CD4-positive, alpha-beta T cell treated with Interleukin-17A for 1 hour (primary cell): Measurements from ENCODE around the gene BSND.
A peak's percentile ranks its signal among the peaks of the same experiment; 100 is the strongest.
"Not testable (repeated sequence)": the region's sequence is repeated elsewhere in the genome, so short reads cannot be mapped to it uniquely, and the experiment has no call there.

Source experiments
- DNase-seq: peaks from one replicate; pipeline ENCODE4 v3.0.0-alpha.2; 2020

Gene BSND

GRCh38 chr1:54998677-54999076 is at the start of gene BSND:
TSS of gene BSND (plus strand) at chr1:54998933. CDS start at chr1:54999187, 254 bp downstream.
- no peak for DNase-seq

DNA sequence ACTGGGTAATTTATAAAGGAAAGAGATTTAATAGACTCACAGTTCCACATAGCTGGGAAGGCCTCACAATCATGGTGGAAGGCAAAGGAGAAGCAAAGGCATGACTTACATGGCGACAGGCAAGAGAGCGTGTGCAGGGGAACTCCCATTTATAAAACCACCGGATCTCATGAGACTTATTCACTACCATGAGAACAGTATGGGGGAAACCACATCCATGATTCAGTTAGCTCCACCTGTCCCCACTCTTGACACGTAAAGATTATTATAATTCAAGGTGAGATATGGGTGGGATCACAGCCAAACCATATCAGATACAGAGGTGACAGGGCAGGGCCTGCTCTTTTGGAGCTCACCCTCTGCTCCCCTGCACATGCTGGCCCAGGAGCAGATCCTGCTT is 49.7 kb upstream of the BSND start:
- peak; percentile 13 for DNase-seq

- DNase-seq: no peak
Observed at GRCh38 chr1:54950006-54950368, 48.7 kb upstream of the BSND start.

DNA sequence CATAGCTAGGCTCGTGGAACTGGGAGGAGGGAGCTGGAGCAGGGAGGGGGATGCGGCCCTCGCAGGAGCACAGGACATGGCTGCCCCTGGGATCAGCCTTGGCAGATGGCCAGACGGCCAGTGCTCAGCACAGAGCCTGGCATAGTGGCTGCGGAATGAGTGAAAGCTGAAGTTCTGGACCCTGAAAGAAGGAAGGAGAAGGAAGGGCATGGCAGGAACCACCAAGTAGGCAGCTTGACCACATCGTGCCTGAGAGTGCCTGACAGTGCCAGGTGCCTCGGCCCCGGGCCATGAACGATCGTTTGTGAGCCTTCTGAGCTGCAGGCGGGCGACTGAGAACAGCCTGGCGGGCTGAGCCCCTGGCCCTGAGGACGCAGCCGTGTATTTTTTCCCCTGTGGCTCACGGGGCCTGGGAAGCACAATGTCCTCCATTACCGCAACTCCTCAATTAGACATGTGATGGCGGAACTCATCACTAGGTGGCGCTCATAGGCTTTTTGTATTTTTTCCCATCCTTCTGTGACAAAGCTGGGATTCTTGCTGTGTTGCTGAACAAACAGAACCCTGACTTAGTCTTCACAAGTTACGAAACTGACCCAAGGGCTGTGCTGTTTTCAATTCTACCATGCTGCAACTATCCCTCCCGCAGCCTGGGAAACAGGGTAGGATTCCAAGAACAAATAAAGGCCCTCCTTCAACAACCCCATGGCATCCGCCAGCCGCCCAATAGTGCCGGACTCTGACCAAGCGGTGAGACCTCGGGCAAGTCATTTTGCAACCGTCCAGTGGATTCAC is 48.2 kb upstream of the BSND start:
- peak; percentile 67 for DNase-seq

DNA sequence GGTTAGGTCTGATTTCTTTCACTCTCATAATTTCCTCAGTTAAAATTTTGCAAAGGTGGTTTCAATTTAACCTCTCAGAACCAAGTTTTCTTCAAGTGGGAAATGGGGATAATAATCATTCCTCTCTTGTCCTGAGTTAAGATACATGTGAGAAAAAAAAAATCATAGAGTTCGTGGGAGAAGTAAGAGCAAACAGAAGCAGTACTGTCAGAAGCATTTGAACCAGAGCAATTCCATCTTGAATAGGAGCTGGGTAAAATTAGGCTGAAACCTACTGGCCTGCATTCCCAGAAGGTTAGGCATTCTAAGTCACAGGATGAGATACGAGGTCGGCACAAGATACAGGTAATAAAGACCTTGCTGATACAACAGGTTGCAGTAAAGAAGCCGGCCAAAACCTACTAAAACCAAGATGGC is 46.9 kb upstream of the BSND start:
- DNase-seq: no peak

DNA sequence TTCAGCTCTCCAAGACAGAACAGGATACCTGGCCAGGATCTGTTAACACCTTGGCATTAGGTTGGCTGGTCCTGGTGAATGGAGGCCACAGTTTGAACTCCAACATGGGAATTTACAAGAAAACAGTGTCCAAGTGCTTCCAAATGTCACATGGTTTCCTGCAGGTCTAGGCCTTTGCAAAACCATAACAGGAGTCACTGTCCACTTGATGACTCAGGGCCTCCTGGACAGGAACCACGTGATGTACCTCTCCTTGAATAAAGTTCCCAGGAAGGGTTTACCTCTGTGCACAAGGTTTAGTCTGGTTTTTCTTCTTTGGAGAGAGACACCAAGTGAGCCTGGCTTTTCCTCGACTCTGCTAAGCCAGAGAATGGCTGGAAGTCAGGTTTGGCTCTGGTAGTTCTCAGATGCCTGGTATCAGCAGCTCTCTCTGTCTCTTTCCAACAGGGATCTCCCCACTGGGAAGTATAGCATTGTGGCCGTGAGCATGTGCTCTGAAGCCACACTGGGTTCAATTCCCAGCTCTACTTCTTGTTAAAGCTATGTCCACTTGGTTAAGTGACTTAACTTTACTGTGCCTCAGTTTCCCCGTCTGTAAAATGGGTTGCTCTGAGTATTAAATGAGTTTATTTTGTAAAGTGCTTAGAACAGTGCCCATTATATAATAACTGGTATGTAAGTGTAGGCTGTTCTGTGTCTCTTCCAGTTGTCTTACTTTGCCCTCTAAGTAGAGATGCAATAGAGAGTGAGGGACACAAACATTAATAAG is 45.6 kb upstream of the BSND start:
- no peak for DNase-seq

DNA sequence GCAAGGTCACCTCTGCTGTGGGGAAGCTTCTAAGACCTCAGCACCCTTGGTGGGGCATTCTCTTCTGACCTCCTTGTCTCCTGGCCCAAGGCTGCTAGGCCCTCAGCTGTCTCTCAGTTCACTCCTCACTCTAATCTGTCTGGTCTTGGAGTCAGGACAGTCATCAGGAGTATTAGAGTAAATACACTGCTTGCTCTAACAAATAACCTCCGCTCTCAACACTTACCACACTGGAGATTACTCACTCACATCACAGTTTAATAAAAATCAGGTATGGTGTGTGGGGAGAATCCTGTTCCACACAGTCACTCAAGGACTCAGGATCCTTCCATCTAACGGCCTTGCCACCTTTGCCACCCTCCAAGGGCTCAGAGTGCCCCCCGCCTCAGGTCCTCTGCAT is 44.9 kb upstream of the BSND start:
- DNase-seq: no peak

DNA sequence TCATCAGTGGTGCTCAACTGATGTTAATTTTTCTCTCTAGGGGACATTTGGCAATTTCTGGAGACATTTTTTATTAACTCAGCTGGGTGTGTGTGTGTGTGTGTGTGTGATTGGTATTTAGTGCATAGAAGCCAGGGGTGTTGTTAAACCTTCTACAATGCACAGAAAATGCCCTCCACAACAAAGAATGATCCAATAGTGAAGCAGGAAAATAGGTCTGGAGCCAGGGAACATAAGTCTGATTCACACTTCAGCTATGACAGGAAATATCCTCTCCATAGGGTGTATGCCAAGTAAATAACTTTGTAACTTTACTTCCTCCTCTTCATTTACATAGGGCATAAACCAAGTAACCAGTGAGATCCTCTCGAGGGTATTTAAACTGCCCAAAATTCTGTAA is 43.4 kb upstream of the BSND start:
- DNase-seq: no peak

DNA sequence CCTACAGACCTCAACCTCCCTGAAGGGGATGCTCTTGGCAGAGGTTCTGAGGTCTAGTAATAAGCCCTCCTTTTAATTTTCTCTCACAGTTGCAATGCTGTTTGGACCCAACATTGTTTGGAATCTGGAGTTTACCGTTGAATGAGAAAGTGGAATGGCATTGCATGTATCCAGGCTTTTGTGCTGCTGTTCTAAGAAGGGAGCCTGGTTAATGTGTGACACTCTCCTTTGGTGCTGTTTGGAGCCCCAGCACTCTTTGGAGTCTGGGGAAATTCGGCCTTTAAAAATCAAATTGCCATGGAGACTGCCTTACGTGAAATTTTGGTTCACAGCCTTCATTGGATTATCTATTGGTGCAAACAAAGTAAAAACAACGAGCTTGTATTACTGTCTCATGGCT is 42.0 kb upstream of the BSND start:
- DNase-seq: no peak

GRCh38 chr1:54959241-54959640 is 39.5 kb upstream of the BSND start:
- no peak for DNase-seq

- no peak for DNase-seq
Observed at GRCh38 chr1:54962612-54963395, 35.9 kb upstream of the BSND start.

DNA sequence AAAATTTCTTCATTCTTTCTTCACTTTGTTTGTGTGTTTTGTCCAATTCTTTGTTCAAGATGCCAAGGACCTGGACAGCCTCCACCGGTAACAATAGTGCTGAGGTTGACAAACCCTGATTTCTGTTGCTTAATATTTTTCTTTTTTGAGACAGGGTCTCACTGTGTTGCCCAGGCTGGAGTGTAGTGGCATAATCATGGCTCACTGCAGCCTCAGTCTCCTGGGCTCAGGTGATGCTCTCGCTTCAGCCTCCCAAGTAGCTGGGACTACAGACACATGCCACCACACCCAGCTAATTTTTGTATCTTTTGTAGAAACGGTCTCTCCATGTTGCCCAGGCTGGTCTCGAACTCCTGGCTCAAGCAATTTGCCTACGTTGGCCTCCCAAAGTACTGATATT is 34.9 kb upstream of the BSND start:
- not testable (repeated sequence) for DNase-seq

DNA sequence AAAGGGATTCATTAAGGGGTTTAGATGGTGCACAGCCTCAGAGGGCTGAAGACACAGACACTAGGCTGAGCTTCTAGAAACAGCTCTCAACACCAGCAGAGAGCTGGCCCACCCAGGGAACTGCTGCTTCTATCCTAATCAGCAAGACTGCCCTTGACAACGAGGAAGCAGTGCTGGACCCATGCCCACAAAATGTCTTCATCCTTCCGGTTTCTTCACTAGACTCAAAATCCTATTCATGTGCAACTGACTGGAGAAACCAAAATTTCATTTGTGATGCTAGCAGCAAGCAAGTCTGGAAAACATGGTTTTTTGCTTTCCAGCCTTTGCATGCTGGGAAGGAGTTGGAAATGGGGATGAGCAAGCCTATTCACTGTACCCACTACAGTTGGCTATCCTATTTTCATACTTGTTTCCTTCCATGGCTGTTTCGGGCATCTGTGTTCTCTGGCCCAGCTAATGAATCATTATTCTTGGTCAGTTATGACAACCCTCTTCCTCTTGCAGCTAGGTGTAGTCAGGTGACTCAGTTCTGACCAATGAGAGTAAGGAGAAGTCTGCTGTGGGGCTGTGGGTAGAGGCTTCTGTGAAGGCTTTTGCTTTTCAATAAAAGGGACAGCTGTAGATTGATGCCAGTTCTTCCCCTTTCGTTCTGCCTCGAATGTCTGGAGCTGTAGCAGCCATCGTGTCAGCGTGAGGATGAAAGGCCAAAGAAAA is 33.0 kb upstream of the BSND start:
- peak; percentile 32 for DNase-seq

- no peak for DNase-seq
Observed at GRCh38 chr1:54967372-54967771, 31.4 kb upstream of the BSND start.

GRCh38 chr1:54968551-54968950 is 30.2 kb upstream of the BSND start:
- DNase-seq: no peak

GRCh38 chr1:54969879-54970278 is 28.9 kb upstream of the BSND start:
- no peak for DNase-seq

- DNase-seq: no peak
Observed at GRCh38 chr1:54970901-54971300, 27.8 kb upstream of the BSND start.

GRCh38 chr1:54971317-54971791 is 27.4 kb upstream of the BSND start:
- no peak for DNase-seq

- no peak for DNase-seq
Observed at GRCh38 chr1:54972436-54972835, 26.3 kb upstream of the BSND start.

GRCh38 chr1:54973205-54973921 is 25.4 kb upstream of the BSND start:
- no peak for DNase-seq

DNA sequence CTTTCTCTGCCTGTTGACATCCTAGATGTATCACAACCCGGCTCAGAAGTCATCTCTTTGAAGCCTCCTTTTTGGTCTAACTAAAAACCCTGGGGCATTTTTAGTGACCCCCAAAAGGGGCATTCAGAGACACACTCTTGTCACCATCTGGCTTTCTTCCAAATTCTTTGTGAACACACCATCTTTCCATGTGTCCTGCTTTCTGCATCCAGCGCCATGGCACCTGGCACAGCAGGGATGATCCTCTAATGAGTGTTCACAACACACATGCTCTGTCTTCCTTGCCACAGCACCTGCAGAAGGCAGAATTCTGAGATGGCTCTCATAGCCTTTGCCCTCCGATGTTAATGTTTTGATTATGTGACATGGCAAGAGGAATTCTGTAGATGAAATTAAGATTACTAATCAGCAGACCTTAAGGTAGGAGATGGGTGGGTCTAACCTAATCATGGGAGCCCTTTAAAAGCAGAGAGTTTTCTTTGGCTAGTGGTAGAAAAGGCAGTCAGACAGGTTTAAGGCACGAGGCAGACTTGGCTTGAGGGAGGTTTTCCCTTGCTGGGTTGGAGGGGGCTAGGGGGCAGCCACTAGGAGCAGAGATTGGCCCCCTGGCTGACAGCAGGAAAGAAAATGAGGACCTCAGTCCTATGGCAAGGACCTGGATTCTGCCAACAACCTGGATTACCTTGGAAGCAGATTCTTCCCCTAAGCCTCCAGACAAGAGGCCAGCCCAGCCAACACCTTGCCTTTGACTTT is 23.2 kb upstream of the BSND start:
- no peak for DNase-seq
